ENCODE measurements around the gene CMTM8. TPM values are rescaled to one million over a fixed set of nuclear protein-coding genes. Genes with fewer than 3 reads are reported as not detected.

Gene CMTM8
- total and polyA plus RNA-seq, 2 experiments from 2014 or later = 19.9 to 24.5 TPM

GRCh38 chr3:32315441-32315840 is 77.0 kb downstream of the CMTM8 start (continued):
- TF ChIP-seq CTCF (conservative IDR thresholded peaks at IDR 0.05; ENCODE audit: low read depth in 2 of 2) (no peak), CREB1 (CRISPR knock-in tag; IDR thresholded peaks at IDR 0.05; ENCODE audit: low read depth) (no peak), POLR2AphosphoS5 (IDR thresholded peaks at IDR 0.05; ENCODE audit: low read depth) (no peak), ZNF462 (CRISPR knock-in tag; IDR thresholded peaks at IDR 0.05) (no peak)

GRCh38 chr3:32316319-32316718 is 77.8 kb downstream of the CMTM8 start:
- H3K4me1 ChIP-seq (ENCODE audit: insufficient read depth) = peaks cover 36% of the 10 kb centered on the region
- no peaks in the 10 kb centered on the region for H3K9me2 ChIP-seq (ENCODE audit: insufficient read depth)
- H3F3A ChIP-seq (replicated peaks; ENCODE audit: low read depth) = no peaks in the 10 kb centered on the region
- H3K4me3 ChIP-seq = no peak overlapping the region
- Mint-ChIP-seq H3K36me3 (ENCODE audit: low read depth) (no peaks in the 10 kb centered on the region), H3K4me1 (peaks cover 43% of the 10 kb centered on the region), H3K27ac (no peak overlapping the region), H3K27me3 (ENCODE audit: insufficient read depth, low read depth, poor library complexity) (peaks cover 3% of the 10 kb centered on the region), H3K9me3 (no peaks in the 10 kb centered on the region), H3K4me3 (no peak overlapping the region)
- no peaks in the 10 kb centered on the region for H3K27me3 ChIP-seq (ENCODE audit: insufficient read depth)
- no peak overlapping the region for H3K4me2 ChIP-seq
- no peaks in the 10 kb centered on the region for H3K36me3 ChIP-seq (ENCODE audit: insufficient read depth)
- ATAC-seq (no peak), DNase-seq (ENCODE audit: low spot score) (no peak)
- peak overlapping the region; percentile 27; the same call in 1 of the 2 replicates for H3K27ac ChIP-seq (ENCODE audit: low read depth)
- no peak overlapping the region for H2AFZ ChIP-seq
- H3K79me2 ChIP-seq (replicated peaks; ENCODE audit: insufficient read depth) = no peaks in the 10 kb centered on the region
- H4K20me1 ChIP-seq (replicated peaks; ENCODE audit: insufficient read depth) = no peaks in the 10 kb centered on the region
- no peak for TF ChIP-seq REST (IDR thresholded peaks at IDR 0.05; ENCODE audit: unreplicated experiment)
- TF ChIP-seq CREB1 (CRISPR knock-in tag; IDR thresholded peaks at IDR 0.05; ENCODE audit: low read depth) = no peak
- TF ChIP-seq STAT1 (IDR thresholded peaks at IDR 0.05; ENCODE audit: unreplicated experiment) = no peak
- TF ChIP-seq CTCF (conservative IDR thresholded peaks at IDR 0.05; ENCODE audit: low read depth in 2 of 2) = no peak
- TF ChIP-seq JUNB (IDR thresholded peaks at IDR 0.05; ENCODE audit: unreplicated experiment) = no peak
- no peak for TF ChIP-seq ETS1 (IDR thresholded peaks at IDR 0.05)
- TF ChIP-seq NANOG (IDR thresholded peaks at IDR 0.05; ENCODE audit: borderline replicate concordance) = no peak
- no peak for TF ChIP-seq POLR2AphosphoS5 (IDR thresholded peaks at IDR 0.05; ENCODE audit: low read depth)
- no peak for TF ChIP-seq EZH2 (IDR thresholded peaks at IDR 0.05; ENCODE audit: low read depth, unreplicated experiment)
